ENCODE data around the gene ATP8B1. TPM values are rescaled to one million over a fixed set of nuclear protein-coding genes. Genes with fewer than 3 reads are reported as not detected.

ATP8B1 gene
- total RNA-seq, 1 experiment from 2014 or later, result 24.8 TPM

DNA sequence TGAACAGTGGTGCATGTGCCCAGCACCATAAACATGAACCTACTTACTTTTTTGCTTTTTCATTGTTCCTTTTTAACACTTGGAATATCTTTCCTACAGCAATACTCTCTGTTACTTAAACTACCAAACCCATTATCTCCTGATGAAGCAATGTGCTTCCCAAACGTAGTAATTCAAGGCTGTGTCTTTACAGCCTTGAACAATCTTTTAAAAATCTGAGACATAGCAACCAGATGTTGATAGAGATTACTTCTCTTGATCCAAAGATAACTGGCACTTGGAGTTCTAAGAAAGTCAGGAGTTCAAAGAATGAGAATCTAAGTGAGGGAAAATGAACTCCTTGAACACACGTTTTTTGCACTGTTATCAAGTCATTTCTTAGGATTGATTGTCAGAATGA lies 40.4 kb downstream of the ATP8B1 start:
- H3K9me2 ChIP-seq (replicated peaks; ENCODE audit: low read length), result no peaks in the 10 kb centered on the region
- no peak for ATAC-seq
- H2AFZ ChIP-seq (ENCODE audit: low read length), result no peak overlapping the region
- H3K4me2 ChIP-seq (ENCODE audit: low read length), result no peak overlapping the region
- POLR2A ChIA-PET (ENCODE audit: unreplicated experiment), result no interaction called here
- BruUV-seq (replicated peaks), result no TSS peak
- no peaks in the 10 kb centered on the region for H3F3A ChIP-seq (ENCODE audit: low read length, unreplicated experiment)
- no peak overlapping the region for H3K9ac ChIP-seq (ENCODE audit: low read length)
- no peaks in the 10 kb centered on the region for H3K4me1 ChIP-seq (ENCODE audit: insufficient read depth, low read length)
- no peak overlapping the region for H3K27ac ChIP-seq (ENCODE audit: low read length)
- CTCF ChIA-PET, result interaction anchor here (0.6 kb wide), 1 partner anchor 59 kb away, joined by 5 read pairs; no protein-coding TSS in a partner anchor
- H3K9me3 ChIP-seq (ENCODE audit: low read length), result no peaks in the 10 kb centered on the region
- no peaks in the 10 kb centered on the region for H4K20me1 ChIP-seq (ENCODE audit: low read length)
- H3K79me2 ChIP-seq (ENCODE audit: low read length), result peaks cover 26% of the 10 kb centered on the region
- H3K36me3 ChIP-seq (ENCODE audit: low read depth, low read length), result peaks cover 5% of the 10 kb centered on the region
- DNase-seq, result no peak
- intact Hi-C loops (cut with micrococcal nuclease), result no loop called here
- H3K27me3 ChIP-seq (ENCODE audit: low read length), result no peaks in the 10 kb centered on the region
- TF ChIP-seq EZH2phosphoT487 (IDR thresholded peaks at IDR 0.05; ENCODE audit: borderline replicate concordance, low read length) (no peak), CTCF (conservative IDR thresholded peaks at IDR 0.05; ENCODE audit: low read depth, low read length) (no peak), EZH2 (IDR thresholded peaks at IDR 0.05; ENCODE audit: low read length, unreplicated experiment) (no peak)
- no peak overlapping the region for H3K4me3 ChIP-seq (ENCODE audit: low read length)

GRCh38 chr18:57759650-57760049 lies 43.5 kb downstream of the ATP8B1 start:
- Histone ChIP-seq H3F3A (ENCODE audit: low read length, unreplicated experiment) (no peaks in the 10 kb centered on the region), H2AFZ (ENCODE audit: low read length) (no peak overlapping the region), H3K36me3 (ENCODE audit: low read depth, low read length) (peaks cover 8% of the 10 kb centered on the region), H3K4me1 (ENCODE audit: insufficient read depth, low read length) (no peaks in the 10 kb centered on the region), H3K9ac (ENCODE audit: low read length) (no peak overlapping the region), H3K4me3 (ENCODE audit: low read length) (no peak overlapping the region), H3K27ac (ENCODE audit: low read length) (no peak overlapping the region), H3K4me2 (ENCODE audit: low read length) (no peak overlapping the region), H3K79me2 (ENCODE audit: low read length) (peaks cover 4% of the 10 kb centered on the region; the same call in 1 of the 2 replicates), H3K9me2 (replicated peaks; ENCODE audit: low read length) (no peaks in the 10 kb centered on the region), H3K27me3 (ENCODE audit: low read length) (no peaks in the 10 kb centered on the region), H4K20me1 (ENCODE audit: low read length) (no peaks in the 10 kb centered on the region), H3K9me3 (ENCODE audit: low read length) (no peaks in the 10 kb centered on the region)
- no peak for ATAC-seq
- intact Hi-C loops (cut with micrococcal nuclease), result no loop called here
- no peak for TF ChIP-seq CTCF (conservative IDR thresholded peaks at IDR 0.05; ENCODE audit: low read depth, low read length)
- POLR2A ChIA-PET (ENCODE audit: unreplicated experiment), result no interaction called here
- no TSS peak for BruUV-seq (replicated peaks)
- CTCF ChIA-PET, result no interaction called here
- DNase-seq, result no peak

DNA sequence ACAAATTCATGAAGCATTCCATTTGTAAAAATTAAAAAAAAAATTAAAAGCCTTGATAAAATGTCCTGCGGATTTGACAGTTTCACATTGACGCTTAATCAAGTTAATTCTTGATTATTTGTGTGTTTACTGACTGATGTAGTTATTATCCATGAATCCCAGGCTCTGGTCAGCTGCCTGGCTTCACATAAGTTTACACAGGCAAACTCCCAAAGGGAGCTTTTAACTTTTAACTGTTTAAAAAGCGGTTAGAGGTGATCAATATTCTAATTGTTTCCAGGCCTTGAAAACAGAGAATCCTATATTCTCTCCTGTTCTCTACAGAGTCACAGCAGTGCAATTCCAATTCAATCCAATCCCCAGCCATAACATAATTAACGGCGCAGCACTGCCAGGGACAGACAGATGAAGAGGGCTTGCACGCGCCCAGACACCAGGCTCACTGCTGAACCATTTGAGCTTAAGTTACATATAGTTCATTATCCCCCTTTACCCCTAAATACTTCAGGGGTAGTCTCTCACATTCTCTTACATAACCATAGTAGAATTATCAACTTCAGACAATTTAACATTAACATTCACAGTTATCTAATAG lies 47.5 kb downstream of the ATP8B1 start:
- intact Hi-C loops (cut with micrococcal nuclease), result no loop called here
- TF ChIP-seq CTCF (conservative IDR thresholded peaks at IDR 0.05; ENCODE audit: low read depth, low read length) (no peak), EZH2phosphoT487 (IDR thresholded peaks at IDR 0.05; ENCODE audit: borderline replicate concordance, low read length) (no peak), EZH2 (IDR thresholded peaks at IDR 0.05; ENCODE audit: low read length, unreplicated experiment) (no peak)
- H3F3A ChIP-seq (ENCODE audit: low read length, unreplicated experiment), result no peaks in the 10 kb centered on the region
- H3K9me3 ChIP-seq (ENCODE audit: low read length), result no peaks in the 10 kb centered on the region
- no TSS peak for BruUV-seq (replicated peaks)
- peaks cover 5% of the 10 kb centered on the region for H3K79me2 ChIP-seq (ENCODE audit: low read length)
- no peak overlapping the region for H2AFZ ChIP-seq (ENCODE audit: low read length)
- DNase-seq (no peak), ATAC-seq (no peak)
- no peaks in the 10 kb centered on the region for H4K20me1 ChIP-seq (ENCODE audit: low read length)
- no peak overlapping the region for H3K4me2 ChIP-seq (ENCODE audit: low read length)
- no peak overlapping the region for H3K9ac ChIP-seq (ENCODE audit: low read length)
- no peak overlapping the region for H3K4me3 ChIP-seq (ENCODE audit: low read length)
- no peaks in the 10 kb centered on the region for H3K4me1 ChIP-seq (ENCODE audit: insufficient read depth, low read length)
- H3K27me3 ChIP-seq (ENCODE audit: low read length), result no peaks in the 10 kb centered on the region
- peaks cover 8% of the 10 kb centered on the region for H3K36me3 ChIP-seq (ENCODE audit: low read depth, low read length)
- POLR2A ChIA-PET (ENCODE audit: unreplicated experiment), result no interaction called here
- no peaks in the 10 kb centered on the region for H3K9me2 ChIP-seq (replicated peaks; ENCODE audit: low read length)
- H3K27ac ChIP-seq (ENCODE audit: low read length), result no peak overlapping the region
- CTCF ChIA-PET, result no interaction called here
